Loucy (cell line): ENCODE data around the gene SFXN5.

Experiments used
- H2AFZ ChIP-seq: fragments of 200-600 bp; sonication (generic); 2 replicates; pipeline ENCODE4 v1.6.0; 2016; ENCODE audit warnings: antibody characterized with exemption, mild to moderate bottlenecking, low read length, moderate library complexity
- H3F3A ChIP-seq: fragments of 200-600 bp; 2 replicates; pipeline ENCODE4 v1.6.0; 2016; ENCODE audit warnings: antibody characterized with exemption, low read depth, mild to moderate bottlenecking
- H3K27me3 ChIP-seq: fragments of 200-600 bp; sonication (generic); 2 replicates; pipeline ENCODE4 v1.6.1; 2014; ENCODE audit warnings: low read length, mild to moderate bottlenecking; ENCODE audit not compliant: insufficient read depth, poor library complexity, severe bottlenecking
- H3K36me3 ChIP-seq: fragments of 200-600 bp; sonication (generic); 2 replicates; pipeline ENCODE4 v1.6.1; 2016; ENCODE audit warnings: low read length; ENCODE audit not compliant: insufficient read depth
- H3K4me1 ChIP-seq: fragments of 200-600 bp; sonication (generic); 2 replicates; pipeline ENCODE4 v1.5.1; 2014; ENCODE audit warnings: low read length, mild to moderate bottlenecking; ENCODE audit not compliant: insufficient read depth, poor library complexity, severe bottlenecking
- H3K4me2 ChIP-seq: fragments of 200-600 bp; sonication (generic); 2 replicates; pipeline ENCODE4 v1.6.0; 2014; ENCODE audit warnings: antibody characterized with exemption, low read length, low read depth, mild to moderate bottlenecking; ENCODE audit not compliant: poor library complexity, severe bottlenecking
- H3K4me3 ChIP-seq: fragments of 200-600 bp; sonication (generic); 2 replicates; pipeline ENCODE4 v1.5.1; 2014; ENCODE audit warnings: low read length, mild to moderate bottlenecking, mixed read lengths; ENCODE audit not compliant: poor library complexity, severe bottlenecking
- H3K79me2 ChIP-seq: fragments of 200-600 bp; sonication (generic); 2 replicates; pipeline ENCODE4 v1.6.1; 2014; ENCODE audit warnings: low read length; ENCODE audit not compliant: insufficient read depth
- H3K9ac ChIP-seq: fragments of 200-600 bp; sonication (generic); 2 replicates; pipeline ENCODE4 v1.6.0; 2014; ENCODE audit warnings: mild to moderate bottlenecking, low read depth, low read length, moderate library complexity; ENCODE audit not compliant: poor library complexity, severe bottlenecking
- H3K9me2 ChIP-seq: fragments of 200-600 bp; sonication (generic); replicated peaks from 2 replicates; pipeline ENCODE4 v1.6.1; 2016; ENCODE audit warnings: low read depth, low read length, mixed read lengths
- H3K9me3 ChIP-seq: fragments of 200-600 bp; sonication (generic); 2 replicates; pipeline ENCODE4 v1.6.1; 2014; ENCODE audit warnings: mild to moderate bottlenecking, antibody characterized with exemption, low read length, low read depth; ENCODE audit not compliant: insufficient read depth
- H4K20me1 ChIP-seq: fragments of 200-600 bp; sonication (generic); 2 replicates; pipeline ENCODE4 v1.6.0; 2014; ENCODE audit warnings: antibody characterized with exemption, low read length, mild to moderate bottlenecking; ENCODE audit not compliant: insufficient read depth, poor library complexity, severe bottlenecking
- EZH2phosphoT487 ChIP-seq: fragments of 200-600 bp; IDR thresholded peaks from 2 replicates; pipeline ENCODE4 v1.6.1; 2018; ENCODE audit warnings: antibody characterized with exemption, mild to moderate bottlenecking, moderate library complexity, borderline replicate concordance
- TF ChIP-seq, protein P1 (sequence below): fragments of 200-600 bp; sonication (generic); conservative IDR thresholded peaks from 2 replicates; pipeline ENCODE4 v1.5.1; 2014; ENCODE audit warnings: mild to moderate bottlenecking, antibody characterized with exemption, low read length

The SFXN5 gene

GRCh38 chr2:72898585-72898906 is 173.0 kb downstream of the SFXN5 start:
- no peak overlapping the region for H3K4me2 ChIP-seq
- TF ChIP-seq, protein P1, sequence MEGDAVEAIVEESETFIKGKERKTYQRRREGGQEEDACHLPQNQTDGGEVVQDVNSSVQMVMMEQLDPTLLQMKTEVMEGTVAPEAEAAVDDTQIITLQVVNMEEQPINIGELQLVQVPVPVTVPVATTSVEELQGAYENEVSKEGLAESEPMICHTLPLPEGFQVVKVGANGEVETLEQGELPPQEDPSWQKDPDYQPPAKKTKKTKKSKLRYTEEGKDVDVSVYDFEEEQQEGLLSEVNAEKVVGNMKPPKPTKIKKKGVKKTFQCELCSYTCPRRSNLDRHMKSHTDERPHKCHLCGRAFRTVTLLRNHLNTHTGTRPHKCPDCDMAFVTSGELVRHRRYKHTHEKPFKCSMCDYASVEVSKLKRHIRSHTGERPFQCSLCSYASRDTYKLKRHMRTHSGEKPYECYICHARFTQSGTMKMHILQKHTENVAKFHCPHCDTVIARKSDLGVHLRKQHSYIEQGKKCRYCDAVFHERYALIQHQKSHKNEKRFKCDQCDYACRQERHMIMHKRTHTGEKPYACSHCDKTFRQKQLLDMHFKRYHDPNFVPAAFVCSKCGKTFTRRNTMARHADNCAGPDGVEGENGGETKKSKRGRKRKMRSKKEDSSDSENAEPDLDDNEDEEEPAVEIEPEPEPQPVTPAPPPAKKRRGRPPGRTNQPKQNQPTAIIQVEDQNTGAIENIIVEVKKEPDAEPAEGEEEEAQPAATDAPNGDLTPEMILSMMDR, result no peak
- no peak for TF ChIP-seq EZH2phosphoT487
- no peak overlapping the region for H3K4me3 ChIP-seq
- H3K4me1 ChIP-seq, result no peaks in the 10 kb centered on the region
- H3K79me2 ChIP-seq, result no peaks in the 10 kb centered on the region
- no peak overlapping the region for H3K9ac ChIP-seq
- no peaks in the 10 kb centered on the region for H4K20me1 ChIP-seq
- H3K9me3 ChIP-seq, result no peaks in the 10 kb centered on the region
- no peaks in the 10 kb centered on the region for H3K27me3 ChIP-seq
- H3K9me2 ChIP-seq, result no peaks in the 10 kb centered on the region
- no peaks in the 10 kb centered on the region for H3F3A ChIP-seq
- no peak overlapping the region for H2AFZ ChIP-seq
- H3K36me3 ChIP-seq, result no peaks in the 10 kb centered on the region

DNA sequence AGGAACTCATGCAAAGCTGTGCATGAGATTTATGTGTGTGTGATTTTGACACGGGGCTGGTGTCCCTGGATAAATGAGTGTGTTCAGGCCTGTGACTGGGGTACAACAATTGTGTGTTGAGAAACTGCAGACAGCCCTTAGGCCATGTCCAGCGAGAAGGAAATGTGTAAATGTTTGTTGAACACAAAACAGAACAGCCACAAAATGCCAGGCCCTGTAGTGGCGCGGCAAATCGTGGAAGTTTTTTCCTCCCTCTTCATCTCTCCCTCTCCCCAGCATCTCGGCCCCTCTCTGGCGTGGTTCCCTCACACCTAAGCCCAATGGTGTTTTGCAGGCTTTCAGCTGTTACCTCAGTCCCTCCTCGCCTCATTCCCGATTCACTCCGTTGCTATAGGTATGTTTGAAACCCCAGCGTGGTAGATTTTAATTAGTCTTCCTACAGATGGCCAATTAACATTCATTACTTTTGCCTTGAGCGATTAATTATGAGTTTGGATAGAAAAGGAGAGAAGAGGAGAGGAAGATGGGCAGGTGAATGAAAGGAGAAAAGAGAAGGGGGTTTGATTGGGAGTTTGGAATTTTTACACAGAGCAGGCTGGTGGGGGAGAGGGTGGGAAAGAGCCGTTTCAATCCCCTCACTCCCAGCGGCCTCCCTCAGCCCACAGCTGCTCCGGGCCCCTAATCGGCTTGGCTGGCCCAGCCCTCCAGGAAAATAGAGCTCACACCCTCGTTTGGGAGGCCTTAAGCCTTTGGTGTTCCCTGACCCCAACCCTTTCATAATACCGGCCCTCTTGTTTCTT is 173.5 kb downstream of the SFXN5 start:
- no peak for TF ChIP-seq EZH2phosphoT487
- no peaks in the 10 kb centered on the region for H3K27me3 ChIP-seq

GRCh38 chr2:72896446-72896845 is 175.1 kb downstream of the SFXN5 start:
- Histone ChIP-seq H3K4me1 (no peaks in the 10 kb centered on the region), H4K20me1 (no peaks in the 10 kb centered on the region), H3K27me3 (no peaks in the 10 kb centered on the region), H3K9me3 (no peaks in the 10 kb centered on the region), H3F3A (no peaks in the 10 kb centered on the region), H2AFZ (no peak overlapping the region), H3K79me2 (no peaks in the 10 kb centered on the region), H3K4me2 (no peak overlapping the region), H3K36me3 (no peaks in the 10 kb centered on the region), H3K9ac (no peak overlapping the region), H3K4me3 (no peak overlapping the region), H3K9me2 (no peaks in the 10 kb centered on the region)
- no peak for TF ChIP-seq EZH2phosphoT487
- TF ChIP-seq, protein P1, result no peak

More for the DNA sequence above, 173.5 kb downstream of the SFXN5 start:
- H3K9me3 ChIP-seq, result no peaks in the 10 kb centered on the region
- H4K20me1 ChIP-seq, result no peaks in the 10 kb centered on the region
- no peak overlapping the region for H3K9ac ChIP-seq
- H3K9me2 ChIP-seq, result no peaks in the 10 kb centered on the region
- no peaks in the 10 kb centered on the region for H3K36me3 ChIP-seq
- H3F3A ChIP-seq, result no peaks in the 10 kb centered on the region
- H3K4me2 ChIP-seq, result no peak overlapping the region
- H3K79me2 ChIP-seq, result no peaks in the 10 kb centered on the region
- H3K4me3 ChIP-seq, result no peak overlapping the region
- H3K4me1 ChIP-seq, result no peaks in the 10 kb centered on the region
- H2AFZ ChIP-seq, result no peak overlapping the region
